Testis (tissue), 2 donors: Measurements from ENCODE around the gene OPRM1.

Experiments used
- POLR2A ChIP-seq: fragments of 450-650 bp; IDR thresholded peaks from one replicate; pipeline ENCODE4 v1.6.1; 2017; ENCODE audit warnings: antibody characterized with exemption, mild to moderate bottlenecking, moderate library complexity
- TF ChIP-seq, protein P1 (sequence below), 3 experiments: fragments of 450-650 bp in 2 of 3; fragments of 200-600 bp in 1 of 3; sonication (generic) in 1 of 3; IDR thresholded peaks; one replicate each; pipeline ENCODE4 v1.5.1; 2016 to 2019; ENCODE audit warnings: antibody characterized with exemption in 3 of 3, mild to moderate bottlenecking in 2 of 3, moderate library complexity in 1 of 3

DNA sequence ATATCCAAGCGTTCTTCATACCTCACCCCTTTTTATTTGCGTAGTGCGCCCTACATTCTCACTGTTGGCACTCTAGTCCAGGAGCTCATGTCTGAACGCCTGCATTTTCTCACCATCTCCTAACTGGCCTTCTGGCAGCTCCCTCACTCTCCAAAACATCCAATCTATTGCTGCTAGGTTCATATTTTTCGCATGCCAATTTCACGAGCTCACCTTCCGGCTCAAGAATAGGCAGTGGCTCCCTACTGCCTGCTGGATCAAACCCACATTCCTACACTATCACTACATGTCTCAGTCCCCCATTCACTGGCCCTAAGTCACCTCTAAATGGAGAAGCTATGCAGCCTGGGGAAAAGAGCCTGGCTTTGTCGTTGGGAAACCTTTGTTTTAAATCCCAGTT is 202.5 kb downstream of the OPRM1 start:
- TF ChIP-seq, protein P1, sequence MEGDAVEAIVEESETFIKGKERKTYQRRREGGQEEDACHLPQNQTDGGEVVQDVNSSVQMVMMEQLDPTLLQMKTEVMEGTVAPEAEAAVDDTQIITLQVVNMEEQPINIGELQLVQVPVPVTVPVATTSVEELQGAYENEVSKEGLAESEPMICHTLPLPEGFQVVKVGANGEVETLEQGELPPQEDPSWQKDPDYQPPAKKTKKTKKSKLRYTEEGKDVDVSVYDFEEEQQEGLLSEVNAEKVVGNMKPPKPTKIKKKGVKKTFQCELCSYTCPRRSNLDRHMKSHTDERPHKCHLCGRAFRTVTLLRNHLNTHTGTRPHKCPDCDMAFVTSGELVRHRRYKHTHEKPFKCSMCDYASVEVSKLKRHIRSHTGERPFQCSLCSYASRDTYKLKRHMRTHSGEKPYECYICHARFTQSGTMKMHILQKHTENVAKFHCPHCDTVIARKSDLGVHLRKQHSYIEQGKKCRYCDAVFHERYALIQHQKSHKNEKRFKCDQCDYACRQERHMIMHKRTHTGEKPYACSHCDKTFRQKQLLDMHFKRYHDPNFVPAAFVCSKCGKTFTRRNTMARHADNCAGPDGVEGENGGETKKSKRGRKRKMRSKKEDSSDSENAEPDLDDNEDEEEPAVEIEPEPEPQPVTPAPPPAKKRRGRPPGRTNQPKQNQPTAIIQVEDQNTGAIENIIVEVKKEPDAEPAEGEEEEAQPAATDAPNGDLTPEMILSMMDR (IDR thresholded peaks at IDR 0.05), result no peak
- TF ChIP-seq POLR2A, result no peak
